ENCODE results near the gene ULBP2.
"Not testable (repeated sequence)": the region's sequence is repeated elsewhere in the genome, so short reads cannot be mapped to it uniquely, and the experiment has no call there.

Gene ULBP2

GRCh38 chr6:149943321-149943720, 1.5 kb downstream of the ULBP2 start:
- not testable (repeated sequence) for H3K4me1 ChIP-seq (ENCODE audit: control insufficient read depth, insufficient read depth, low read length); H3K9me3 ChIP-seq (replicated peaks; ENCODE audit: low read length); H3K36me3 ChIP-seq (ENCODE audit: insufficient read depth, low read length); H3K9ac ChIP-seq (ENCODE audit: low read depth, low read length); H3K4me3 ChIP-seq (ENCODE audit: low read length); H3K4me2 ChIP-seq (ENCODE audit: low read length)
- H3K27me3 ChIP-seq (ENCODE audit: control insufficient read depth, insufficient read depth, low read length) = peaks cover 14% of the 10 kb centered on the region

- not testable (repeated sequence) for H3K27me3 ChIP-seq (ENCODE audit: control insufficient read depth, insufficient read depth, low read length); H3K9ac ChIP-seq (ENCODE audit: low read depth, low read length); H3K4me1 ChIP-seq (ENCODE audit: control insufficient read depth, insufficient read depth, low read length); H3K4me2 ChIP-seq (ENCODE audit: low read length); H3K4me3 ChIP-seq (ENCODE audit: low read length); H3K9me3 ChIP-seq (replicated peaks; ENCODE audit: low read length); H3K36me3 ChIP-seq (ENCODE audit: insufficient read depth, low read length)
These were observed 3.5 kb downstream of the ULBP2 start for GRCh38 chr6:149945276-149945675.

- not testable (repeated sequence) for H3K4me3 ChIP-seq (ENCODE audit: low read length); H3K4me2 ChIP-seq (ENCODE audit: low read length); H3K4me1 ChIP-seq (ENCODE audit: control insufficient read depth, insufficient read depth, low read length); H3K36me3 ChIP-seq (ENCODE audit: insufficient read depth, low read length); H3K9ac ChIP-seq (ENCODE audit: low read depth, low read length); H3K9me3 ChIP-seq (replicated peaks; ENCODE audit: low read length)
- H3K27me3 ChIP-seq (ENCODE audit: control insufficient read depth, insufficient read depth, low read length) = peaks cover 16% of the 10 kb centered on the region
These were observed 4.8 kb downstream of the ULBP2 start for GRCh38 chr6:149946631-149947030.

- not testable (repeated sequence) for H3K4me3 ChIP-seq (ENCODE audit: low read length); H3K9ac ChIP-seq (ENCODE audit: low read depth, low read length); H3K4me1 ChIP-seq (ENCODE audit: control insufficient read depth, insufficient read depth, low read length); H3K4me2 ChIP-seq (ENCODE audit: low read length); H3K9me3 ChIP-seq (replicated peaks; ENCODE audit: low read length); H3K36me3 ChIP-seq (ENCODE audit: insufficient read depth, low read length)
- H3K27me3 ChIP-seq (ENCODE audit: control insufficient read depth, insufficient read depth, low read length) = peaks cover 25% of the 10 kb centered on the region
These were observed 5.7 kb downstream of the ULBP2 start for GRCh38 chr6:149947533-149947932.

- H3K4me1 ChIP-seq (ENCODE audit: control insufficient read depth, insufficient read depth, low read length) = no peaks in the 10 kb centered on the region
- H3K4me2 ChIP-seq (ENCODE audit: low read length) = no peak overlapping the region
- peaks cover 30% of the 10 kb centered on the region for H3K27me3 ChIP-seq (ENCODE audit: control insufficient read depth, insufficient read depth, low read length)
- H3K36me3 ChIP-seq (ENCODE audit: insufficient read depth, low read length) = peaks cover 3% of the 10 kb centered on the region
- H3K4me3 ChIP-seq (ENCODE audit: low read length) = no peak overlapping the region
- H3K9ac ChIP-seq (ENCODE audit: low read depth, low read length) = no peak overlapping the region
- H3K9me3 ChIP-seq (replicated peaks; ENCODE audit: low read length) = no peaks in the 10 kb centered on the region
These were observed 6.2 kb downstream of the ULBP2 start for GRCh38 chr6:149948011-149948410.

GRCh38 chr6:149948616-149949015, 6.8 kb downstream of the ULBP2 start:
- Histone ChIP-seq H3K4me1 (ENCODE audit: control insufficient read depth, insufficient read depth, low read length) (no peaks in the 10 kb centered on the region), H3K27me3 (ENCODE audit: control insufficient read depth, insufficient read depth, low read length) (peaks cover 36% of the 10 kb centered on the region), H3K9me3 (replicated peaks; ENCODE audit: low read length) (no peaks in the 10 kb centered on the region), H3K36me3 (ENCODE audit: insufficient read depth, low read length) (peaks cover 3% of the 10 kb centered on the region), H3K9ac (ENCODE audit: low read depth, low read length) (no peak overlapping the region), H3K4me2 (ENCODE audit: low read length) (no peak overlapping the region), H3K4me3 (ENCODE audit: low read length) (no peak overlapping the region)

GRCh38 chr6:149950423-149950822, 8.6 kb downstream of the ULBP2 start:
- Histone ChIP-seq H3K4me1 (ENCODE audit: control insufficient read depth, insufficient read depth, low read length) (peaks cover 3% of the 10 kb centered on the region), H3K4me3 (ENCODE audit: low read length) (no peak overlapping the region), H3K27me3 (ENCODE audit: control insufficient read depth, insufficient read depth, low read length) (peaks cover 45% of the 10 kb centered on the region), H3K36me3 (ENCODE audit: insufficient read depth, low read length) (peaks cover 3% of the 10 kb centered on the region), H3K9ac (ENCODE audit: low read depth, low read length) (no peak overlapping the region), H3K4me2 (ENCODE audit: low read length) (no peak overlapping the region), H3K9me3 (replicated peaks; ENCODE audit: low read length) (no peaks in the 10 kb centered on the region)

- H3K4me1 ChIP-seq (ENCODE audit: control insufficient read depth, insufficient read depth, low read length) = peaks cover 3% of the 10 kb centered on the region
- H3K36me3 ChIP-seq (ENCODE audit: insufficient read depth, low read length) = peaks cover 3% of the 10 kb centered on the region
- H3K9me3 ChIP-seq (replicated peaks; ENCODE audit: low read length) = no peaks in the 10 kb centered on the region
- no peak overlapping the region for H3K4me2 ChIP-seq (ENCODE audit: low read length)
- peaks cover 52% of the 10 kb centered on the region for H3K27me3 ChIP-seq (ENCODE audit: control insufficient read depth, insufficient read depth, low read length)
- H3K4me3 ChIP-seq (ENCODE audit: low read length) = no peak overlapping the region
- H3K9ac ChIP-seq (ENCODE audit: low read depth, low read length) = no peak overlapping the region
These were observed 9.3 kb downstream of the ULBP2 start for GRCh38 chr6:149951096-149951495.

GRCh38 chr6:149951626-149952025, 9.8 kb downstream of the ULBP2 start:
- Histone ChIP-seq H3K4me1 (ENCODE audit: control insufficient read depth, insufficient read depth, low read length) (peaks cover 3% of the 10 kb centered on the region), H3K9ac (ENCODE audit: low read depth, low read length) (no peak overlapping the region), H3K36me3 (ENCODE audit: insufficient read depth, low read length) (peaks cover 3% of the 10 kb centered on the region), H3K4me2 (ENCODE audit: low read length) (no peak overlapping the region), H3K27me3 (ENCODE audit: control insufficient read depth, insufficient read depth, low read length) (peaks cover 55% of the 10 kb centered on the region), H3K9me3 (replicated peaks; ENCODE audit: low read length) (no peaks in the 10 kb centered on the region), H3K4me3 (ENCODE audit: low read length) (no peak overlapping the region)

GRCh38 chr6:149953390-149953789, 11.6 kb downstream of the ULBP2 start:
- H3K4me3 ChIP-seq (ENCODE audit: low read length); H3K9ac ChIP-seq (ENCODE audit: low read depth, low read length); H3K9me3 ChIP-seq (replicated peaks; ENCODE audit: low read length); H3K36me3 ChIP-seq (ENCODE audit: insufficient read depth, low read length); H3K4me1 ChIP-seq (ENCODE audit: control insufficient read depth, insufficient read depth, low read length); H3K4me2 ChIP-seq (ENCODE audit: low read length): not testable (repeated sequence)
- peaks cover 63% of the 10 kb centered on the region for H3K27me3 ChIP-seq (ENCODE audit: control insufficient read depth, insufficient read depth, low read length)

- H3K9ac ChIP-seq (ENCODE audit: low read depth, low read length); H3K36me3 ChIP-seq (ENCODE audit: insufficient read depth, low read length); H3K9me3 ChIP-seq (replicated peaks; ENCODE audit: low read length); H3K4me2 ChIP-seq (ENCODE audit: low read length); H3K4me1 ChIP-seq (ENCODE audit: control insufficient read depth, insufficient read depth, low read length); H3K4me3 ChIP-seq (ENCODE audit: low read length): not testable (repeated sequence)
- peaks cover 64% of the 10 kb centered on the region for H3K27me3 ChIP-seq (ENCODE audit: control insufficient read depth, insufficient read depth, low read length)
These were observed 12.1 kb downstream of the ULBP2 start for GRCh38 chr6:149953934-149954327.

GRCh38 chr6:149954328-149954983, 12.6 kb downstream of the ULBP2 start:
- H3K4me1 ChIP-seq (ENCODE audit: control insufficient read depth, insufficient read depth, low read length); H3K9ac ChIP-seq (ENCODE audit: low read depth, low read length); H3K36me3 ChIP-seq (ENCODE audit: insufficient read depth, low read length); H3K9me3 ChIP-seq (replicated peaks; ENCODE audit: low read length): not testable (repeated sequence)
- H3K27me3 ChIP-seq (ENCODE audit: control insufficient read depth, insufficient read depth, low read length) = peaks cover 69% of the 10 kb centered on the region
- peak overlapping the region; percentile 64 for H3K4me2 ChIP-seq (ENCODE audit: low read length)
- peak overlapping the region; percentile 47 for H3K4me3 ChIP-seq (ENCODE audit: low read length)

Data from skeletal muscle satellite cell (primary cell).